Stimulated activated CD4-positive, alpha-beta T cell treated with anti-CD3 and anti-CD28 coated beads, TNF-alpha, amount 100 ng/mL, for 24 hours (primary cell): Measurements from ENCODE around the gene TRIM6.
A peak's percentile ranks its signal among the peaks of the same experiment; 100 is the strongest.
"Not testable (repeated sequence)": the region's sequence is repeated elsewhere in the genome, so short reads cannot be mapped to it uniquely, and the experiment has no call there.

Source experiments
- DNase-seq, 3 experiments: peaks; one replicate each; pipeline ENCODE4 v3.0.0-alpha.2; 2020; ENCODE audit warnings: low read depth in 3 of 3

Gene TRIM6

GRCh38 chr11:5604896-5605295, 8.5 kb downstream of the TRIM6 start:
- DNase-seq, result no peak

- no peak for DNase-seq
These were observed 9.4 kb downstream of the TRIM6 start for GRCh38 chr11:5605849-5606248.

- DNase-seq, result no peak
These were observed 12.4 kb downstream of the TRIM6 start for GRCh38 chr11:5608808-5609207.

DNA sequence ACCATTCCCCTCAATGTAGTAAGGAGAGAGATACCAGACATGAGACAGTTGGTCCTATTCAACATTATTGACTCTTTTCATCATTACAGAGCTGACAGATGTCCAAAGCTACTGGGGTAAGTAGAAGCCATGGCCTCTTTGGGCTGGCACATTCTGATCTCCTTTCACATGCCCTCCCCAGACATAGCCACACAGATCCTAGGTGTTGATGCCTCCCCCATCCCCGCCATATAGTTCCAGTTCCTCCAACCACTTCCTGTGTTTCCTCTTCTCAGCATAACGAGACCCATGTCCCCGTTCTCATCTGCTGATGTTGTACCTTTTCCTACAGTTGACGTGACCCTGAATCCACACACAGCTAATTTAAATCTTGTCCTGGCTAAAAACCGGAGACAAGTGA, 14.0 kb downstream of the TRIM6 start:
- no peak for DNase-seq

GRCh38 chr11:5611627-5612026, 15.2 kb downstream of the TRIM6 start:
- no peak for DNase-seq

GRCh38 chr11:5618807-5619206, 22.4 kb downstream of the TRIM6 start:
- no peak for DNase-seq

GRCh38 chr11:5620651-5621521, 24.4 kb downstream of the TRIM6 start:
- DNase-seq, result no peak

- DNase-seq, result no peak
These were observed 25.1 kb downstream of the TRIM6 start for GRCh38 chr11:5621580-5621979.

DNA sequence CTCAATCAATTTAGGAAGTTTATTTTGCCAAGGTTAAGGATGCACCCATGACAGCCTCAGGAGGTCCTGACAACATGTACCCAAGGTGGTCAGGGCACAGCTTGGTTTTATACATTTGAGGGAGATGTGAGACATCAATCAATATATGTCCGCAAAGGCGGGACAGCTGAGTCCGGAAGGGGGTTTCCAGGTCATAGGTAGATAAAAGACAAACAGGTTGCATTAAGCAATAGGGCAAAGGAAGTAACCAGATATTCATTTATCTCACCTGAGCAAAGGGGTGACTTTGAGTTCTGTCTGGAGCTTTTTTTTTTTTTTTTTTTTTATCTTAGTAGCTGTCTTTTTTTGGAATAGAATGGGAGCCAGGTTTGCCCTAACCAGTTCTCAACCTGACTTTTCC, 26.4 kb downstream of the TRIM6 start:
- DNase-seq, result no peak

GRCh38 chr11:5624489-5625279, 28.2 kb downstream of the TRIM6 start, which contains the start of gene TRIM34:
Gene TRIM34, plus strand, starts transcription at chr11:5625001. Its CDS starts 7,331 bp downstream, at chr11:5632332.
- peak; percentile 27 to 38 (median 33) for DNase-seq

GRCh38 chr11:5625281-5625680, 28.8 kb downstream of the TRIM6 start:
- DNase-seq, result no peak

DNA sequence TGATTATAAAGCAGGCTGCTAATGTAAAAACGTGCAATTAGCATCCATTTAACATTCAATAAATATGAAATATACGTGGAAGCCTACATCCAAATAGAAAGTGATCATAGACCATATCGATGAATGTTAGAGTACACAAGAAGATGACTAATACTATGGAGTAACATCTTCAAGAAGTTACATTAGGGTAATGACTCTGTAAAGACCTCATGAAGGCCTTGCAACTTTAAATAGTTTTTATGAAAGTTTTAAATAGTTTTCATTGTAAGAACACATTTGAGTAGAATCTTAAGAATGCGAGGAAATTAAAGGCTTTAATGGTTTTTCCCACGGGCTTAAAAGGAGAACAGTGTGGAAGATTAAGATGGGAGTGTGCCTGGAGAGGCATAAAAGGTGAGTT, 29.8 kb downstream of the TRIM6 start:
- DNase-seq, result no peak

DNA sequence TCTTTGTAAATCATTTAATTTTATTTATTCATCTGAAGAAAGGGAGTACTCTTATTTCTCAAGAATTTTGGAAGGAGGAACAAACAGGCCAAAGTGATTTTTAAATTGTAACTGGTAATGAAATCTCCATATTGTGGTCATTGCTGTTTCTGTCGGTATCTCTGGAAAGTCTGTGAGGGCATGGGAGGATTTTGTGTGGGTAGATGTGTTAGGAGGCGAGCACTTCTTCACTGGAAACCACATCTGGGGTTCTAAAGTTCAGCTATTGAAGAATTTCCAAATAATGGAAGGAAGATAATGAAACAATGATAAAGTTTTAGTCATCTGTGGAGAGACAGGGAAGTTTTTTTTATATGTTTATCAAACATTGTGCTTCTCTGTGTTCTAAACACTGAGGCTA, 35.0 kb downstream of the TRIM6 start:
- no peak for DNase-seq

GRCh38 chr11:5631969-5632635, 35.7 kb downstream of the TRIM6 start:
- no peak for DNase-seq

DNA sequence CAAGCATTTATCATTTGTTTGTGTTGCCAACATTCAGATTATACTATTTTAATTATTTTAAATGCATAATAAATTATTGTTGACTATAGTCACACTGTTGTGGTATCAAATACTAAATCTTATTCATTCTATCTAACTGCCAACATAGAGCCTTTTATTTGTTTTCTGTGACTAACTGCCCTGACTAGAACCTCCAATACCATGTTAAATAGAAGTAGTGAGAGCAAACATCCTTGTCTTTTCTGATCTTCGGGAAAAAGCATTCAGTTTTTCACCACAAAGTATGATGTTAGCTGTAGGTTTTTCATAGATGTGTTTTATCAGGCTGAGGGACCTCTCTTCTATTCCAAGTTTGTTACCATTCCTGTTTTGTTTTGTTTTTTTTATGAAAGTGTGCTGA, 43.5 kb downstream of the TRIM6 start:
- DNase-seq, result no peak

DNA sequence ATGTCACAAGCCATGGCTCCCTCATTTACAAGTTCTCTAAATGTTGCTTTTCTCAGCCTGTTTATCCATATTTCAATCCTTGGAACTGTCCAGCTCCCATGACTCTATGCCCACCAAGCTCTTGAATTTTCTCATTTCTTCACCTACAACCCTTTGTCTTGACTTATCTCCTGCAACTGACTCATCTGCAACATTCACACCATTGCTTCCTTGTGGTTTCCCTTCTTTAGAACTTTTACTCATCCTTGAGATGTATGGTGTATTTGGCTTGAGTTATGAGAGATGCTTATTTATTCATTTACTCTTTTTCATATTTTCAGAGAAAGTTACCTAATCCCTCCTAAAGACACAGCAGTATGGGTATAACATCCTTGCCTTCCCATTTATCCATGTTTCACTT, 47.1 kb downstream of the TRIM6 start:
- no peak for DNase-seq

GRCh38 chr11:5646139-5646538, 49.7 kb downstream of the TRIM6 start:
- no peak for DNase-seq

GRCh38 chr11:5655474-5655873, 59.0 kb downstream of the TRIM6 start:
- DNase-seq, result no peak

GRCh38 chr11:5656956-5657355, 60.5 kb downstream of the TRIM6 start:
- not testable (repeated sequence) for DNase-seq

GRCh38 chr11:5658318-5658717, 61.9 kb downstream of the TRIM6 start:
- DNase-seq, result no peak
